IMR-90 (cell line): ENCODE results near the gene ZNF264. TPM values are rescaled to one million over a fixed set of nuclear protein-coding genes. Genes with fewer than 3 reads are reported as not detected.

Experiments used
- ATAC-seq: fragments of 200-7000 bp; cut with Tn5 transposase; 2 replicates; pipeline ENCODE4 v1.9.1; 2020; ENCODE audit warnings: low read depth, mild to moderate bottlenecking, moderate library complexity
- BruUV-seq: library from RNA; stranded (reverse); fragments of 400-500 nt; replicated peaks from 2 replicates; lab custom pipeline; 2021; lab: Mats Ljungman, UMichigan
- CTCF ChIA-PET: fragments of 300-600 bp; formaldehyde crosslinking; extraction: SDS; loops from one replicate; lab custom pipeline; 2021; ENCODE audit warnings: antibody characterized with exemption; lab: Yijun Ruan, JAX
- POLR2A ChIA-PET: fragments of 300-600 bp; sonication (Branson Sonifier 250); formaldehyde crosslinking; loops from one replicate; lab custom pipeline; 2022; ENCODE audit warnings: antibody characterized with exemption; ENCODE audit not compliant: unreplicated experiment; lab: Charles Lee
- DNase-seq: peaks from one replicate; pipeline ENCODE4 v3.0.0; 2013
- H2AFZ ChIP-seq: replicated peaks from 2 replicates; pipeline ENCODE3; 2013; ENCODE audit warnings: low read length, mild to moderate bottlenecking; ENCODE audit not compliant: poor library complexity
- H2AK5ac ChIP-seq: 2 replicates; pipeline ENCODE4 v1.6.1; 2013; ENCODE audit warnings: low read depth, low read length, inconsistent platforms
- H2AK9ac ChIP-seq: replicated peaks from 2 replicates; pipeline ENCODE3; 2013; ENCODE audit warnings: mild to moderate bottlenecking, low read depth, low read length, moderate library complexity; ENCODE audit not compliant: poor library complexity
- H2BK120ac ChIP-seq: 2 replicates; pipeline ENCODE4 v1.6.1; 2013; ENCODE audit warnings: low read depth, low read length, inconsistent platforms
- H2BK15ac ChIP-seq: 3 replicates; pipeline ENCODE4 v1.6.1; 2013; ENCODE audit warnings: low read depth, low read length, inconsistent platforms
- H2BK20ac ChIP-seq: 2 replicates; pipeline ENCODE4 v1.6.1; 2013; ENCODE audit warnings: low read depth, mild to moderate bottlenecking, inconsistent platforms, low read length, moderate library complexity
- H2BK5ac ChIP-seq: 2 replicates; pipeline ENCODE4 v1.6.1; 2013; ENCODE audit warnings: mild to moderate bottlenecking, low read depth, low read length, inconsistent platforms; ENCODE audit not compliant: poor library complexity, severe bottlenecking
- H3K14ac ChIP-seq: replicated peaks from 2 replicates; pipeline ENCODE4 v1.6.1; 2013; ENCODE audit warnings: low read depth, low read length, inconsistent platforms
- H3K18ac ChIP-seq: 2 replicates; pipeline ENCODE4 v1.6.1; 2013; ENCODE audit warnings: low read depth, low read length, control low read depth
- H3K23ac ChIP-seq: 2 replicates; pipeline ENCODE4 v1.6.1; 2013; ENCODE audit warnings: low read depth, low read length, inconsistent platforms
- H3K27ac ChIP-seq: 2 replicates; pipeline ENCODE4 v1.5.1; 2013; ENCODE audit warnings: mild to moderate bottlenecking, control low read depth, low read length; ENCODE audit not compliant: insufficient read depth
- H3K27me3 ChIP-seq: 2 replicates; pipeline ENCODE4 v1.6.1; 2013; ENCODE audit warnings: low read length; ENCODE audit not compliant: control insufficient read depth, insufficient read depth
- H3K36me3 ChIP-seq: 2 replicates; pipeline ENCODE4 v1.6.1; 2013; ENCODE audit warnings: low read length, mixed read lengths; ENCODE audit not compliant: control insufficient read depth, insufficient read depth
- H3K4ac ChIP-seq: 2 replicates; pipeline ENCODE4 v1.6.1; 2013; ENCODE audit warnings: low read depth, low read length, inconsistent platforms
- H3K4me1 ChIP-seq: 2 replicates; pipeline ENCODE4 v1.6.1; 2013; ENCODE audit warnings: low read length, mixed read lengths; ENCODE audit not compliant: control insufficient read depth, insufficient read depth
- H3K4me2 ChIP-seq: 2 replicates; pipeline ENCODE4 v1.6.1; 2013; ENCODE audit warnings: low read depth, mild to moderate bottlenecking, control low read depth, low read length, moderate library complexity
- H3K4me3 ChIP-seq: 2 replicates; pipeline ENCODE4 v1.5.1; 2013; ENCODE audit warnings: low read depth, mild to moderate bottlenecking, control low read depth, low read length, moderate library complexity; ENCODE audit not compliant: insufficient read depth
- H3K56ac ChIP-seq: 2 replicates; pipeline ENCODE4 v1.6.1; 2013; ENCODE audit warnings: low read length, inconsistent platforms; ENCODE audit not compliant: insufficient read depth; ENCODE audit errors: extremely low read depth
- H3K79me1 ChIP-seq, 2 experiments: 2 replicates each; pipeline ENCODE4 v1.6.1; 2013; ENCODE audit warnings: low read length in 2 of 2, inconsistent platforms in 1 of 2, low read depth in 1 of 2
- H3K9ac ChIP-seq: 2 replicates; pipeline ENCODE4 v1.6.1; 2013; ENCODE audit warnings: low read depth, low read length, control low read depth
- H3K9me1 ChIP-seq: 2 replicates; pipeline ENCODE4 v1.6.1; 2013; ENCODE audit warnings: low read length, inconsistent platforms; ENCODE audit not compliant: insufficient read depth
- H3K9me3 ChIP-seq: 2 replicates; pipeline ENCODE4 v1.6.1; 2013; ENCODE audit warnings: low read length; ENCODE audit not compliant: control insufficient read depth, insufficient read depth
- H4K20me1 ChIP-seq: 2 replicates; pipeline ENCODE4 v1.6.1; 2013; ENCODE audit warnings: low read length, inconsistent platforms; ENCODE audit not compliant: insufficient read depth
- H4K5ac ChIP-seq: 2 replicates; pipeline ENCODE4 v1.6.1; 2013; ENCODE audit warnings: mild to moderate bottlenecking, low read depth, low read length, control low read depth
- H4K8ac ChIP-seq, 2 experiments: 2 replicates each; pipeline ENCODE4 v1.6.1; 2013; ENCODE audit warnings: low read depth in 2 of 2, low read length in 2 of 2, control low read depth in 1 of 2, inconsistent platforms in 1 of 2
- H4K91ac ChIP-seq: 2 replicates; pipeline ENCODE4 v1.6.1; 2013; ENCODE audit warnings: low read depth, low read length, inconsistent platforms; ENCODE audit not compliant: insufficient read depth
- BHLHE40 ChIP-seq: fragments of 150-350 bp; IDR thresholded peaks from 2 replicates; pipeline ENCODE4 v1.6.1; 2016; ENCODE audit warnings: mild to moderate bottlenecking, low read depth, low read length
- CEBPB ChIP-seq: IDR thresholded peaks from 2 replicates; pipeline ENCODE4 v1.6.1; 2012; ENCODE audit warnings: low read depth, low read length, improper control_type of control experiment
- CHD1 ChIP-seq: IDR thresholded peaks from 2 replicates; pipeline ENCODE4 v1.6.1; 2012; ENCODE audit warnings: low read depth, low read length, improper control_type of control experiment
- FOS ChIP-seq: fragments of 150-350 bp; IDR thresholded peaks from 2 replicates; pipeline ENCODE4 v1.6.1; 2016; ENCODE audit warnings: low read depth, low read length
- MAZ ChIP-seq: IDR thresholded peaks from 2 replicates; pipeline ENCODE4 v1.6.1; 2012; ENCODE audit warnings: low read depth, mild to moderate bottlenecking, low read length, improper control_type of control experiment, moderate library complexity, borderline replicate concordance
- POLR2A ChIP-seq: IDR thresholded peaks from 2 replicates; pipeline ENCODE4 v1.6.1; 2012; ENCODE audit warnings: mild to moderate bottlenecking, low read depth, low read length
- RAD21 ChIP-seq: IDR thresholded peaks from 2 replicates; pipeline ENCODE4 v1.6.1; 2012; ENCODE audit warnings: low read length, improper control_type of control experiment
- RCOR1 ChIP-seq: IDR thresholded peaks from 2 replicates; pipeline ENCODE4 v1.6.1; 2012; ENCODE audit warnings: mild to moderate bottlenecking, low read length, improper control_type of control experiment; ENCODE audit not compliant: insufficient replicate concordance
- SMC3 ChIP-seq: fragments of 150-350 bp; IDR thresholded peaks from 2 replicates; pipeline ENCODE4 v1.6.1; 2016; ENCODE audit warnings: low read depth, mild to moderate bottlenecking, antibody characterized with exemption, low read length, moderate library complexity
- USF2 ChIP-seq: fragments of 150-350 bp; IDR thresholded peaks from 2 replicates; pipeline ENCODE4 v1.6.1; 2017; ENCODE audit warnings: mild to moderate bottlenecking, antibody characterized with exemption, low read length, low read depth
- WGBS, 2 experiments: methylation state at CpG; one replicate each; pipeline versions ENCODE4 v1.1.5 to v1.1.7; 2013; ENCODE audit warnings: missing lambda C conversion rate in 2 of 2; ENCODE audit not compliant: insufficient read length in 1 of 2; ENCODE audit errors: extremely low coverage in 2 of 2; 5-methylcytosine and 5-hydroxymethylcytosine counted together
- dilution Hi-C: fragments of 300-500 bp; cut with HindIII; formaldehyde crosslinking; loops from one replicate; pipeline ENCODE4 v1.14.3; 2018; ENCODE audit warnings: low sequenced_read_pairs; ENCODE audit not compliant: unreplicated experiment
- in situ Hi-C: fragments of 300-500 bp; cut with MboI; formaldehyde crosslinking; loops from 3 replicates; pipeline ENCODE4 v1.14.3; 2019; ENCODE audit warnings: low sequenced_read_pairs, inconsistent platforms, mixed read lengths
- intact Hi-C: fragments of 100-400 bp; cut with micrococcal nuclease; formaldehyde crosslinking; loops from 2 replicates; pipeline ENCODE4 v1.10.0; 2022
- polyA plus RNA-seq, 3 experiments: library from polyadenylated mRNA; depleted of rRNA; stranded (reverse); fragments of >200 nt; gene quantifications; 2 replicates each; pipeline ENCODE4 v1.2.3, GENCODE V29; 2012; ENCODE audit warnings: low replicate concordance in 1 of 3
- total RNA-seq: library from RNA; depleted of rRNA; stranded (reverse); fragments of >200 nt; gene quantifications from 2 replicates; pipeline ENCODE4 v1.2.3, GENCODE V29; 2012

The ZNF264 gene
- total and polyA plus RNA-seq, 2 of the 4 experiments (the other 2 are of a cell fraction), result 3.5 to 31.9 TPM

- in situ Hi-C loops, result no loop called here
- intact Hi-C loops, result no loop called here
These were observed 29.2 kb upstream of the ZNF264 start for GRCh38 chr19:57161985-57162539.

More at GRCh38 chr19:57161985-57162539, 29.2 kb upstream of the ZNF264 start:
- Histone ChIP-seq H3K27me3 (no peaks in the 10 kb centered on the region), H4K20me1 (no peaks in the 10 kb centered on the region), H2BK5ac (no peak overlapping the region), H3K4me3 (no peak overlapping the region), H3K9me1 (no peaks in the 10 kb centered on the region), H3K4me1 (no peaks in the 10 kb centered on the region), H4K8ac (no peak overlapping the region), H3K79me1 (no peaks in the 10 kb centered on the region), H3K56ac (no peak overlapping the region), H3K23ac (no peak overlapping the region), H3K9me3 (peaks cover 13% of the 10 kb centered on the region), H3K4ac (no peak overlapping the region), H2BK15ac (no peak overlapping the region), H3K14ac (no peak overlapping the region), H3K4me2 (no peak overlapping the region), H3K18ac (no peak overlapping the region), H2BK20ac (no peak overlapping the region), H2BK120ac (no peak overlapping the region), H3K36me3 (no peaks in the 10 kb centered on the region), H4K5ac (no peak overlapping the region), H2AFZ (no peak overlapping the region), H3K9ac (no peak overlapping the region), H2AK5ac (no peak overlapping the region), H2AK9ac (no peak overlapping the region), H4K91ac (no peak overlapping the region), H3K27ac (no peak overlapping the region)
- POLR2A ChIA-PET, result no interaction called here
- CTCF ChIA-PET, result interaction anchor here (1.1 kb wide), 1 partner anchor 15 kb away, joined by 3 read pairs; no protein-coding TSS in a partner anchor
- WGBS, 2 experiments, result 100% methylated on average over 2 of the region's 5 CpGs; no CpG with 5 or more reads in 1 of the 2 experiments
- ATAC-seq (no peak), DNase-seq (no peak)
- BruUV-seq, result no TSS peak
- no peak for TF ChIP-seq USF2
- TF ChIP-seq FOS, result no peak
- no peak for TF ChIP-seq BHLHE40
- no peak for TF ChIP-seq CHD1
- TF ChIP-seq MAZ, result no peak
- no peak for TF ChIP-seq POLR2A
- TF ChIP-seq RAD21, result no peak
- TF ChIP-seq RCOR1, result no peak
- TF ChIP-seq CEBPB, result no peak
- no peak for TF ChIP-seq SMC3
- dilution Hi-C loops, result no loop called here
